Spleen (tissue), 11 donors: Measurements from ENCODE around the gene KLF16. TPM values are rescaled to one million over a fixed set of nuclear protein-coding genes. Genes with fewer than 3 reads are reported as not detected.
A peak's percentile ranks its signal among the peaks of the same experiment; 100 is the strongest.

Source experiments
- DNase-seq: peaks from one replicate; pipeline ENCODE4 v3.0.0-alpha.2; 2020
- H3K27ac ChIP-seq, 8 donors: fragments of 200-600 bp; sonication (generic) in 7 of 8; 1 replicate in 4 of 8; 2 replicates in 4 of 8; pipeline versions ENCODE4 v1.5.0 to v1.8.0; 2016 to 2021; ENCODE audit warnings: inconsistent platforms in 4 of 8, mild to moderate bottlenecking in 4 of 8, moderate library complexity in 1 of 8
- H3K27me3 ChIP-seq, 7 donors: fragments of 200-600 bp; sonication (generic) in 6 of 7; replicated peaks in 1 of 7; 1 replicate in 4 of 7; 2 replicates in 3 of 7; pipeline versions ENCODE4 v1.5.0 to v1.8.0; 2016 to 2021; ENCODE audit warnings: inconsistent platforms in 3 of 7, mild to moderate bottlenecking in 1 of 7
- H3K36me3 ChIP-seq, 6 donors: fragments of 200-600 bp; sonication (generic) in 5 of 6; 1 replicate in 4 of 6; 2 replicates in 2 of 6; pipeline versions ENCODE4 v1.5.0 to v1.8.0; 2016 to 2021; ENCODE audit warnings: inconsistent platforms in 2 of 6
- H3K4me1 ChIP-seq, 6 donors: fragments of 200-600 bp; sonication (generic) in 5 of 6; 1 replicate in 3 of 6; 2 replicates in 3 of 6; pipeline versions ENCODE4 v1.5.0 to v1.8.0; 2016 to 2021; ENCODE audit warnings: inconsistent platforms in 3 of 6
- H3K4me3 ChIP-seq, 8 donors: fragments of 200-600 bp; sonication (generic) in 7 of 8; 1 replicate in 4 of 8; 2 replicates in 4 of 8; pipeline versions ENCODE4 v1.5.0 to v1.8.0; 2016 to 2021; ENCODE audit warnings: inconsistent platforms in 4 of 8, mild to moderate bottlenecking in 4 of 8, moderate library complexity in 2 of 8
- H3K9me3 ChIP-seq, 8 donors: fragments of 200-600 bp; sonication (generic) in 7 of 8; 1 replicate in 4 of 8; 2 replicates in 4 of 8; pipeline versions ENCODE4 v1.5.0 to v1.8.0; 2016 to 2021; ENCODE audit warnings: inconsistent platforms in 4 of 8
- POLR2A ChIP-seq, 3 donors: fragments of 450-650 bp; IDR thresholded peaks; one replicate each; pipeline ENCODE4 v1.5.1; 2017; ENCODE audit warnings: antibody characterized with exemption in 3 of 3, mild to moderate bottlenecking in 1 of 3
- POLR2AphosphoS5 ChIP-seq, 3 donors: sonication (generic); formaldehyde crosslinking; IDR thresholded peaks; one replicate each; pipeline ENCODE4 v1.5.1; 2017; ENCODE audit warnings: antibody characterized with exemption in 3 of 3
- WGBS, 5 donors: extraction: QIAGEN DNeasy Blood & Tissue Kit in 3 of 5; methylation state at CpG; one replicate each; pipeline versions ENCODE4 v1.1.5 to v1.1.7; 2013 to 2018; 5-methylcytosine and 5-hydroxymethylcytosine counted together
- intact Hi-C: fragments of 100-400 bp; cut with DNase I; formaldehyde crosslinking; loops from one replicate; pipeline ENCODE4 v1.15.0; 2023; ENCODE audit warnings: low total_unique reads
- polyA plus RNA-seq, 3 donors: library from polyadenylated mRNA; stranded (reverse); fragments of 200-250 nt; gene quantifications; one replicate each; pipeline ENCODE4 v1.2.1, GENCODE V29; 2013
- total RNA-seq, 7 donors: library from RNA; depleted of rRNA in 3 of 7; stranded (reverse); fragments of >200 nt in 3 of 7; fragmentation: NEBNext Ultra II Directional in 4 of 7; extraction: Animal tissue kit (Norgen Biotek cat#: 25700) in 4 of 7; gene quantifications; one replicate each; pipeline versions ENCODE4 v1.1.0 to v1.2.1, GENCODE V29; 2016 to 2021
- TF ChIP-seq, protein P1 (sequence below), 11 experiments: fragments of 200-600 bp in 7 of 11; fragments of 450-650 bp in 4 of 11; sonication (generic) in 4 of 11; IDR thresholded peaks in 8 of 11; conservative IDR thresholded peaks in 3 of 11; 1 replicate in 7 of 11; 2 replicates in 4 of 11; pipeline versions ENCODE4 v1.4.0 to v1.8.0; 2016 to 2021; ENCODE audit warnings: antibody characterized with exemption in 11 of 11, inconsistent platforms in 4 of 11, mild to moderate bottlenecking in 1 of 11
- donor health status: healthy with polysubstance abuse.
- donor health status: DM: no; HTN: no; CAD: no; lungs with moderate emphysema.
- donor health status: DM: no; HTN: no; CAD: no.
- donor health status: Bipolar disorder and iron deficiency.
- donor health status: healthy.
- donor health status: DM: no; HTN: no; CAD: no.
- donor health status: DM: yes; HTN: yes; CAD: no.

Gene KLF16
- total and polyA plus RNA-seq, 10 donors = 7.1 to 39.0 (median 18.4) TPM

DNA sequence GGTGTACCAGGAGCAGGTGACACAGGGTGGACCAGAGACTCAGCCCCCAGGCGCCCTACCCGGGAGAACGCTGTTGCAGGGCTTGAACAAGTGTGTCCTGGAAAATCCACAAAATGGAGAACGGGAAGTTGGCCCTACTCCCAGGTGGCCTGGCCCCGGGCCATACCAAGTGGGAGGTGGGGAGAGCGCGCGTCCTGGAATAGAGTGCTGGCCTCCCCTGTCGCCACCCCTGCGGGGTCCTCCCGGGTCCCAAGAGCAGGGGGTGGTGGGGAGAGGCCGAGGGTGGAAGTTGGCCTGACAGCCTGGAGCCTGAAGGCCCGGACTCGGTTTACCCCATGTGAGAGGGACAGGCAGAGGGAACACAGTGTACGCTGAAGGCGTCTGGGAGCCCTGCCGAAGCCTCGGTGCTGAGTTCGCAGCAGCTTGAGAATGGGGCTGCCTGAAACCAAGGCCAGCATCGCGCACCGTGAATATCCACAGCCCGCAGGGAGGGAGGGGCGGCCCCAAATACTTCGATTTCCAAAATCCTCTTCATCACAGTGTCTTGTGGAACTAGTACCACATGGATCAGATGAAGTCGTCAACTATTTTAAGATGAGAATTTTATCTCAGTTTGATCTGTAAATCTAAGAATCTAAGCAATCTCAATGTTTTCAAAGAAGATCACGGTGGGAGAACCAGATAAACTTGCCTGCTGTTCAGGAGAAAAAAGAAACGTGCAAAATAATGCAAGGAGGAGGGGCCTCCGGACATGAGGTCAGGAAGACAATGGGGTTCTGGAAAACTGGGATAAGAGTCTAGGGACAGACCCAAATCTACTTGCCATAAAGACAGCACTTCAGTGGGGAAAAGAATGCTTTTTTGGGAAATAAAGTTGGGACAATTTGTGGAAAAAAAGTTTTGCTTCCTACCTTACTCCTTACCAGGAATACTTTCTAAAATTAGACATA is 10.4 kb upstream of the KLF16 start:
- intact Hi-C loops = no loop called here
- Histone ChIP-seq H3K9me3 (no peaks in the 10 kb centered on the region), H3K27ac (peak overlapping the region; percentile 14 to 96 (median 94)), H3K27me3 (no peaks in the 10 kb centered on the region), H3K4me1 (peaks cover 47 to 85% (median 65%) of the 10 kb centered on the region in 6 donors), H3K4me3 (peak overlapping the region in 6 of 8 donors; percentile 7 to 98 (median 90)), H3K36me3 (peaks cover 0 to 65% (median 25%) of the 10 kb centered on the region in 6 donors)
- WGBS, 5 donors = 56 to 77% (median 68%) methylated on average over 24 to 29 of the region's 29 CpGs
- TF ChIP-seq, protein P1, sequence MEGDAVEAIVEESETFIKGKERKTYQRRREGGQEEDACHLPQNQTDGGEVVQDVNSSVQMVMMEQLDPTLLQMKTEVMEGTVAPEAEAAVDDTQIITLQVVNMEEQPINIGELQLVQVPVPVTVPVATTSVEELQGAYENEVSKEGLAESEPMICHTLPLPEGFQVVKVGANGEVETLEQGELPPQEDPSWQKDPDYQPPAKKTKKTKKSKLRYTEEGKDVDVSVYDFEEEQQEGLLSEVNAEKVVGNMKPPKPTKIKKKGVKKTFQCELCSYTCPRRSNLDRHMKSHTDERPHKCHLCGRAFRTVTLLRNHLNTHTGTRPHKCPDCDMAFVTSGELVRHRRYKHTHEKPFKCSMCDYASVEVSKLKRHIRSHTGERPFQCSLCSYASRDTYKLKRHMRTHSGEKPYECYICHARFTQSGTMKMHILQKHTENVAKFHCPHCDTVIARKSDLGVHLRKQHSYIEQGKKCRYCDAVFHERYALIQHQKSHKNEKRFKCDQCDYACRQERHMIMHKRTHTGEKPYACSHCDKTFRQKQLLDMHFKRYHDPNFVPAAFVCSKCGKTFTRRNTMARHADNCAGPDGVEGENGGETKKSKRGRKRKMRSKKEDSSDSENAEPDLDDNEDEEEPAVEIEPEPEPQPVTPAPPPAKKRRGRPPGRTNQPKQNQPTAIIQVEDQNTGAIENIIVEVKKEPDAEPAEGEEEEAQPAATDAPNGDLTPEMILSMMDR (IDR thresholded peaks at IDR 0.05 in 8 of 11, conservative IDR thresholded peaks at IDR 0.05 in 3 of 11) = no peak
- TF ChIP-seq POLR2AphosphoS5 (IDR thresholded peaks at IDR 0.05) = peak; percentile 11 to 39 (median 31)
- peak; percentile 80 for DNase-seq

DNA sequence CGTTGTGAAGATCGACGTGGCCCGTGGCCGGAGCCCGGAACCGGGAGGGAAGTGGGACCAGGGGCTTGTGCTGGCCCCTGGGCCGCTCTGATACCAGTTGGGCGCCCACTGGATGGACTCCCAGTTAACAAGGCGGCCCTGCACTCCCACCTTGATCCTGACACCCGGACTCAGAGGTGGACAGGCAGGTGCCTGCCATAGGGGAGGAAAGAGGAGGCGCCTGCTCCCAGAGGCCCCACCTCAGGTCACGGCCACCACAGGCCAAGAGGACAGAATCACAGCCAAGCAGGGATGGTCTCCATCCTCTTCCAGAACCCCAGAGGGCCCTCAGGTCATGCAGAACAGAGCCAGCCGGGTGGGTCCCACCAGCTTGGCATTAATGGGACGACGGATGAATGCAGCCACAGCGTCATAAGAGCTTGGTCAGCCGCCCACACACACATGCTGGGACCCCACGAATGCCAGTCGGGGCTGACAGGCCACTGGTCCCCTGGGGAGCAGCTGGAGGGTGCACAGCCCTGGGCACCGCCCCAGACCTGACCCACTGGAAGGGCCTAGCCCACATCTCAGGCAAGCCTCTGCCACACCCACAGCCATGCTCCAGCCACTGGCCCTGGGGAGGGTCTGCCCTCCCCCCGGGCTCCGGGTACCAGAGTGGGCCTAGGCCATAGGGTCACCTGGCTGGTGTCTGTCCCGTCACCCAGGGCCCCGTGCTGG is 9.6 kb upstream of the KLF16 start:
- Histone ChIP-seq H3K36me3 (peaks cover 0 to 62% (median 21%) of the 10 kb centered on the region in 6 donors), H3K27ac (peak overlapping the region in 7 of 8 donors; percentile 92 to 96 (median 94)), H3K4me3 (peak overlapping the region in 3 of 8 donors; percentile 88 to 98 (median 89)), H3K27me3 (no peaks in the 10 kb centered on the region), H3K9me3 (no peaks in the 10 kb centered on the region), H3K4me1 (peaks cover 47 to 87% (median 65%) of the 10 kb centered on the region in 6 donors)
- TF ChIP-seq POLR2AphosphoS5 (IDR thresholded peaks at IDR 0.05) (peak in 2 of 3 donors; percentile 3 to 9), POLR2A (IDR thresholded peaks at IDR 0.05) (no peak)
- TF ChIP-seq, protein P1 (IDR thresholded peaks at IDR 0.05 in 8 of 11, conservative IDR thresholded peaks at IDR 0.05 in 3 of 11) = no peak
- intact Hi-C loops = no loop called here
- DNase-seq = peak; percentile 73
- WGBS, 5 donors = 75 to 85% (median 80%) methylated on average over 13 to 25 of the region's 25 CpGs

DNA sequence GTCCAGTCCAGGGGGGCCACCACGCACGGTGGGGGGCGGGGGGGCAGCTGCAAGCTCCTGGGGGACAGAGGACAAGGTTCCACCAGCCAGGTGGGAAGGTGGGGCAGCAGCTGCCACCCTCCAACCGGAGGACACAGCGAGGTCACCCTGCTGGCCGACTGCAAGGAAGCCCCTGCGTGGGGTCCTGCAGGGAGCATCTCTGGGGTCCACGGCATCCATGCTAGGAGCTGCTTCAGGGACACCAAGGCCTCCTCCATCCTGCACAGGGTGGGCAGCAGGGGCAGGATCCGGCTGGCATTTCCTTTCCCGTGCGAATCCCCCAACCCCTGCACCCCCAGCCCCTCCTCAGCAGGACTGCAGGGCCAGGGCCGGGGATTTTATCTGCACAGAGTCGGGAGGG is 8.3 kb upstream of the KLF16 start:
- peaks cover 45 to 90% (median 60%) of the 10 kb centered on the region in 6 donors for H3K4me1 ChIP-seq
- peak overlapping the region in 5 of 8 donors; percentile 45 to 96 (median 94) for H3K27ac ChIP-seq
- H3K9me3 ChIP-seq = no peaks in the 10 kb centered on the region
- DNase-seq = peak; percentile 74
- 86 to 95% (median 90%) methylated on average over 4 to 13 of the region's 13 CpGs for WGBS, 5 donors
- H3K27me3 ChIP-seq = no peaks in the 10 kb centered on the region
- H3K4me3 ChIP-seq = no peak overlapping the region
- intact Hi-C loops = no loop called here
- TF ChIP-seq, protein P1 (IDR thresholded peaks at IDR 0.05 in 8 of 11, conservative IDR thresholded peaks at IDR 0.05 in 3 of 11) = no peak
- TF ChIP-seq POLR2A (IDR thresholded peaks at IDR 0.05) = no peak
- TF ChIP-seq POLR2AphosphoS5 (IDR thresholded peaks at IDR 0.05) = no peak
- H3K36me3 ChIP-seq = peaks cover 0 to 54% (median 21%) of the 10 kb centered on the region in 6 donors
